Body of pancreas (tissue), 4 donors: ENCODE measurements around the gene SMYD1.

Source experiments
- CTCF ChIP-seq, 7 experiments: fragments of 450-650 bp in 4 of 7; fragments of 200-600 bp in 3 of 7; sonication (generic) in 3 of 7; IDR thresholded peaks; one replicate each; pipeline ENCODE4 v1.5.1; 2016 to 2019; ENCODE audit warnings: antibody characterized with exemption in 7 of 7
- POLR2A ChIP-seq, 3 donors: fragments of 450-650 bp; IDR thresholded peaks; one replicate each; pipeline ENCODE4 v1.6.1; 2016; ENCODE audit warnings: antibody characterized with exemption in 3 of 3, mild to moderate bottlenecking in 2 of 3

DNA sequence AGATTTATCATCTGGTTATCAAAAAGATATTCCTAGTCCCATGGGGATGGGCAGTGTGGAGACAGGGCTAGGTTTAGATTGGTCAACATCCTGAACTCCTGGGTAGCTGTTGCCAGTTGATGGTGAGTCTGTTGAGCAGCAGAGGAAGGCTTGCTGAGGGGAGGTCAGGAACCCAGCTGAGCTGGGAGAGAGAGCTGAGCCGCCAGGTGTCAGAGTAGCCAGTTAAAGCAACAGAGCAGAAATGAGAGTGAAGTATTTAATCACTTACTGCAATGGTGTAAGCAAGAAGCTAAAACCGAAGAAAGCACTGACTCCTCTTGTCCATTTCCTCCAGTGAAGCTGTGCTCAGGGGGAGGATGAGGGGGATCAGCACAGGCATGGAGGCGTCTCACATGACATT is 29.6 kb downstream of the SMYD1 start:
- TF ChIP-seq CTCF (IDR thresholded peaks at IDR 0.05): no peak
- TF ChIP-seq POLR2A (IDR thresholded peaks at IDR 0.05): no peak
